Suprapubic skin (tissue), 2 donors: ENCODE data around the gene ABHD16B.

Source experiments
- EP300 ChIP-seq: sonication (generic); formaldehyde crosslinking; IDR thresholded peaks from one replicate; pipeline ENCODE4 v1.6.1; 2017; ENCODE audit warnings: antibody characterized with exemption
- POLR2A ChIP-seq, 2 donors: fragments of 450-650 bp; IDR thresholded peaks; one replicate each; pipeline ENCODE4 v1.6.1; 2017; ENCODE audit warnings: antibody characterized with exemption in 2 of 2, mild to moderate bottlenecking in 2 of 2, moderate library complexity in 2 of 2

DNA sequence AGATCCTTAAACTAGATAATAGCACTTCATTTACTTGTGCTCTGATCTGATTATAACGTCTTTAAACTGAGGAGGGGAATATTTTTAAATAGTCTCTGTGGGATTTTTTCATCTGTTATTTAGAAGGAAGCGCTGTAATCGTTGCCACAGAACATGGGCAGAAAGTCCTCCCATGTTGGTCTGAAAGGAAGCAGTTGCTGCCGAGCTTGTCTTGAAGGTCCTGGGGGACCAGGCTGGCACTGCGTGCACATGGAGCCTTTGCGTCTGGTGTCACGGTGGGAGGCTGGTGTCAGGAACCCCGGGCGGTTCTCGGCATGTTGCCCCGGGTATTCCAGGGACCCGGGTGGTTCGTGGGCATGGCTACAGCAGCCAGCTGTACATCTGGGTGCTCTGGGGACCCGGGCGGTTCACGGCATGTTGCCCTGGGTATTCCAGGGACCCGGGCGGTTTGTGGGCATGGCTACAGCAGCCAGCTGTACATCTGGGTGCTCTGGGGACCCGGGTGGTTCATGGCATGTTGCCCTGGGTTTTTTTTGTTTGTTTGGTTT lies 15.3 kb downstream of the ABHD16B start:
- TF ChIP-seq EP300 (no peak), POLR2A (IDR thresholded peaks at IDR 0.05) (no peak)
